Pancreas (tissue), 10 donors: ENCODE data around the gene CYTL1. TPM values are rescaled to one million over a fixed set of nuclear protein-coding genes. Genes with fewer than 3 reads are reported as not detected.

Experiments
- ATAC-seq, 4 donors: fragments of 200-7000 bp; cut with Tn5 transposase; one replicate each; pipeline versions ENCODE4 v1.8.0 to v1.9.1; 2020; ENCODE audit warnings: mild to moderate bottlenecking in 4 of 4, moderate library complexity in 4 of 4
- DNase-seq, 6 donors: peaks; one replicate each; pipeline ENCODE4 v3.0.0-alpha.2; 2020
- FAIRE-seq: peaks from 2 replicates; lab custom pipeline; 2012; peaks lifted over from hg19 to GRCh38; lab: Jason Lieb, UNC
- H3K27ac ChIP-seq, 4 donors: fragments of 200-600 bp; sonication (generic); 1 replicate in 3 of 4; 2 replicates in 1 of 4; pipeline versions ENCODE4 v1.5.0 to v1.8.0; 2020
- H3K27me3 ChIP-seq, 4 donors: fragments of 200-600 bp; one replicate each; pipeline ENCODE4 v1.8.0; 2021
- H3K36me3 ChIP-seq, 3 donors: fragments of 200-600 bp; sonication (generic) in 1 of 3; one replicate each; pipeline versions ENCODE4 v1.5.0 to v1.8.0; 2020 to 2021
- H3K4me1 ChIP-seq, 3 donors: fragments of 200-600 bp; one replicate each; pipeline ENCODE4 v1.8.0; 2021
- H3K4me3 ChIP-seq, 4 donors: fragments of 200-600 bp; sonication (generic) in 2 of 4; one replicate each; pipeline versions ENCODE4 v1.5.0 to v1.8.0; 2020 to 2021
- H3K9me3 ChIP-seq, 4 donors: fragments of 200-600 bp; one replicate each; pipeline ENCODE4 v1.8.0; 2021
- WGBS, 2 donors: extraction: QIAGEN DNeasy Blood & Tissue Kit; methylation state at CpG; one replicate each; pipeline ENCODE4 v1.1.7; 2013; 5-methylcytosine and 5-hydroxymethylcytosine counted together
- intact Hi-C, 3 donors: fragments of 100-400 bp; cut with DNase I; formaldehyde crosslinking; loops; one replicate each; pipeline versions ENCODE4 v1.11.1 to v1.14.2; 2022
- polyA plus RNA-seq, 2 donors: library from polyadenylated mRNA; stranded (reverse); fragments of 200-250 nt; gene quantifications; one replicate each; pipeline ENCODE4 v1.2.3, GENCODE V29; 2013
- total RNA-seq, 6 donors: library from RNA; stranded (reverse); fragmentation: NEBNext Ultra II Directional in 4 of 6; extraction: Animal tissue kit (Norgen Biotek cat#: 25700) in 4 of 6; gene quantifications; one replicate each; pipeline versions ENCODE4 v1.2.1 to v1.2.4, GENCODE V29; 2021 to 2023
- TF ChIP-seq, protein P1 (sequence below), 4 donors: fragments of 200-600 bp; sonication (generic) in 3 of 4; IDR thresholded peaks; one replicate each; pipeline versions ENCODE4 v1.5.0 to v1.8.0; 2021; ENCODE audit warnings: antibody characterized with exemption in 4 of 4
- donor health status: healthy with polysubstance abuse.
- donor health status: DM: no; HTN: no; CAD: no; lungs with moderate emphysema.
- donor health status: DM: no; HTN: no; CAD: no.
- donor health status: control.
- donor health status: control.
- donor health status: Bipolar disorder and iron deficiency.
- donor health status: DM: yes; HTN: yes; CAD: no.
- donor health status: DM: no; HTN: no; CAD: no.
- donor health status: DM: no; HTN: no; CAD: no.
- donor health status: DM: yes; HTN: yes; CAD: no.

CYTL1 gene
- total and polyA plus RNA-seq, 8 donors = 0.19 to 0.70 (median 0.29) TPM

DNA sequence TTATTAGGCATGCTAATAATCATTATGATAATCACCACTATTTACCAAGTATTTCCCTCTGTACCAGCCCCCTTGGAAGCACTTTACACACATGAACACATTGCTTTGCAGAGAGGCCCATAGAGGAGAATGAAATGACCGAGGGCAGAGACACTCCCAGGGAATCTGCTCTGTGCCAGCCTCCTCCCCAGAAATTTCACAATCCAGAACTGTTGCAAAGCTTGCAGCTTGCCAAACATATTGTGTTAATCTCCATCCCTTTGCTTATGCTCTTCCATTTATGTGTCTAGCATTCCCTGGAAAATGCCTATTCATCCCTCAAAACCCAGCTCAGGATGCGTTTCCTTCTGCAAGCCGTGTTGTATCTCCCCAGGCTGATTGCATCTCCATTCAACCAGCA, 37.8 kb downstream of the CYTL1 start:
- intact Hi-C loops = no loop called here
- Histone ChIP-seq H3K36me3 (no peaks in the 10 kb centered on the region), H3K27ac (no peak overlapping the region), H3K4me3 (no peak overlapping the region), H3K9me3 (no peaks in the 10 kb centered on the region), H3K4me1 (no peaks in the 10 kb centered on the region), H3K27me3 (no peaks in the 10 kb centered on the region)
- TF ChIP-seq, protein P1, sequence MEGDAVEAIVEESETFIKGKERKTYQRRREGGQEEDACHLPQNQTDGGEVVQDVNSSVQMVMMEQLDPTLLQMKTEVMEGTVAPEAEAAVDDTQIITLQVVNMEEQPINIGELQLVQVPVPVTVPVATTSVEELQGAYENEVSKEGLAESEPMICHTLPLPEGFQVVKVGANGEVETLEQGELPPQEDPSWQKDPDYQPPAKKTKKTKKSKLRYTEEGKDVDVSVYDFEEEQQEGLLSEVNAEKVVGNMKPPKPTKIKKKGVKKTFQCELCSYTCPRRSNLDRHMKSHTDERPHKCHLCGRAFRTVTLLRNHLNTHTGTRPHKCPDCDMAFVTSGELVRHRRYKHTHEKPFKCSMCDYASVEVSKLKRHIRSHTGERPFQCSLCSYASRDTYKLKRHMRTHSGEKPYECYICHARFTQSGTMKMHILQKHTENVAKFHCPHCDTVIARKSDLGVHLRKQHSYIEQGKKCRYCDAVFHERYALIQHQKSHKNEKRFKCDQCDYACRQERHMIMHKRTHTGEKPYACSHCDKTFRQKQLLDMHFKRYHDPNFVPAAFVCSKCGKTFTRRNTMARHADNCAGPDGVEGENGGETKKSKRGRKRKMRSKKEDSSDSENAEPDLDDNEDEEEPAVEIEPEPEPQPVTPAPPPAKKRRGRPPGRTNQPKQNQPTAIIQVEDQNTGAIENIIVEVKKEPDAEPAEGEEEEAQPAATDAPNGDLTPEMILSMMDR (IDR thresholded peaks at IDR 0.05) = no peak
- DNase-seq (no peak), FAIRE-seq (no peak), ATAC-seq (peak in 2 of 4 donors; percentile 39 to 46)
- 80 to 85% methylated on average over 3 of the region's 3 CpGs for WGBS, 2 donors

DNA sequence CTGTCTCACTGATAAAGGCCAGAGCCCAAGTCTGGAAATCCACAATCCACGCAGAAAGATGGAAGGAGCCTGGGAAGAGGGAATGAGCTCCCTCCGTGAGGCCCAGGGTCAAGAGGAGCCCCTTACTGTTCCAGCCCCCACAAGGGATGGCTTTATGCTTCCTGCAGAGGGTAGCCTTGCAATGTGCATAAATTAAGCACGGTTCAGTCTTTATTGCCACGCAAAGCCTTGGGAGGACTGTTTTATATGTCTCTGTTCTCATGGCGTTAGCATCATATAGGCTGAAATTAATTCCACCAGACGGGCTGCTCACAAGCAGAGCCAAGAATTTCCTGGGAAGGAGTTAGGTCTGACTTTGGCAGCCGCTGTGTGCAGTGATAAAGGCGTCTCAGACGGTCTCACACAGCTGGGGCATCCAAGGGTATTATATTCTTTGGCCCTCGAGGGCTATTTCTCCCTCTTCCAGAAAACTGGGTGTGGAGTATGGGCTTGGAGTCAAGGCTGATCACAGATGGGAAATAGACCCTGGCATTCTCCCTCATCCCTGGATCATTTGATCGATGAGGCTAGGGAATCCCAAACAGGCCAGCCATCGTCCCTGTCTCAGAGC, 38.5 kb downstream of the CYTL1 start:
- no peaks in the 10 kb centered on the region for H3K27me3 ChIP-seq
- H3K9me3 ChIP-seq = no peaks in the 10 kb centered on the region
- intact Hi-C loops = no loop called here
- FAIRE-seq = no peak
- no peak for ATAC-seq
- WGBS, 2 donors = 66 to 72% methylated on average over 12 of the region's 12 CpGs
- TF ChIP-seq, protein P1 (IDR thresholded peaks at IDR 0.05) = no peak
- no peak overlapping the region for H3K27ac ChIP-seq
- no peak for DNase-seq
- no peaks in the 10 kb centered on the region for H3K36me3 ChIP-seq
- no peaks in the 10 kb centered on the region for H3K4me1 ChIP-seq
- no peak overlapping the region for H3K4me3 ChIP-seq

DNA sequence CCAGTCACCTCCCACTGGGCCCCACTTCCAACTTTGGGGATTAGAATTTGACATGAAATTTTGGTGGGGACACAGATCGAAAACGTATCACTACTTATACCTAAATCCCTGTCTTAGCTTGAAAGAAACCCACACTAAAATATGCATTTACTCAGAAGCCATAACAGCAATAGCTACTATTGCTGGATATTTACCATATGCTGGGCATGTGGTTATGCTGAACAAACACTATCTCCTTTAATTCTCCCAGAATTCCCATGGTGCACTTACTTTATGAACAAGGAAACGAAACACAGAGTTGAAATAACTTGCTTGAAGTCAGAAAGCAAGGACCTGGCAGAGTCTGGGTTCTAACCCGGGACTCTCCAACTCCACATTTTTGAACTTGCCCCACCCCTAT, 39.3 kb downstream of the CYTL1 start:
- TF ChIP-seq, protein P1 (IDR thresholded peaks at IDR 0.05) = no peak
- H3K27ac ChIP-seq = no peak overlapping the region
- no peaks in the 10 kb centered on the region for H3K36me3 ChIP-seq
- FAIRE-seq = no peak
- H3K4me3 ChIP-seq = no peak overlapping the region
- H3K9me3 ChIP-seq = no peaks in the 10 kb centered on the region
- DNase-seq = no peak
- H3K27me3 ChIP-seq = no peaks in the 10 kb centered on the region
- no peaks in the 10 kb centered on the region for H3K4me1 ChIP-seq
- no peak for ATAC-seq
- intact Hi-C loops = no loop called here
- WGBS, 2 donors = 68 to 78% methylated on average over 4 of the region's 4 CpGs

DNA sequence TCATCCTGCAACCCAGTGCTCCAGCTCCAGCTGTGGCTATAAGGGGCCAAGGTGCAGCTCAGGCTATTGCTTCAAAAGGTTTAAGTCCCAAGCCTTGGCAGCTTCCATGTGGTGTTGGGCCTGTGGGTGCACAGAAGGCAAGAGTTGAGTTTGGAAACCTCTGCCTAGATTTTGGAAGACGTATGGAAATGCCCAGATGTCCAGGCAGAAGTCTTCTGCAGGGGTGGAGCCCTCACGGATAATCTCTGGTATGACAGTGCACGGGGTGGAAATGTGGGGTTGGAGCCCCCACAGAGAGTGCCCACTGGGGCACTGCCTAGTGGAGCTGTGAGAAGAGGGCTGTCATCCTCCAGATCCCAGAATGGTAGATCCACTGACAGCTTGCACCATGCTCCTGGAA, 44.5 kb downstream of the CYTL1 start:
- ATAC-seq (no peak), FAIRE-seq (no peak), DNase-seq (no peak)
- Histone ChIP-seq H3K27ac (no peak overlapping the region), H3K36me3 (no peaks in the 10 kb centered on the region), H3K9me3 (no peaks in the 10 kb centered on the region), H3K4me1 (no peaks in the 10 kb centered on the region), H3K27me3 (no peaks in the 10 kb centered on the region), H3K4me3 (no peak overlapping the region)
- intact Hi-C loops = no loop called here
- 74 to 78% methylated on average over 3 of the region's 3 CpGs for WGBS, 2 donors
- TF ChIP-seq, protein P1 (IDR thresholded peaks at IDR 0.05) = no peak

DNA sequence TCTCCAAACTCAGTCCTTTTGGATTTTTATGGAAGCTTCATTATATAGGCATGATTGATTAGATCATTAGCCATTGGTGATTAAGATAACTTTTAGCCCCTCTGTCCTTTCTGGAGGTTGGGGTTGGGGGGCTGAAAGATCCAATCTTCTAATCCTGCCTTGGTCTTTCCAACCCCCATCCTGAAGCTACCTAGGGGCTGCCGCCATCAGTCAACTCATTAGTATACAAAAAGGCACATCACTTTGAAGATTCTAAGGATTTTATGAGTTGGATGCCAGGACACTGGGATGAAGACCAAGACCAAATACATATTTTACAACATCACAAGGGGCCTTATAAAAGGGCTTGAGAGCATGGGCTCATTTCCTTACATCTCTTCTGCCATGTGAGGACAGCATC, 47.5 kb downstream of the CYTL1 start:
- H3K27ac ChIP-seq = no peak overlapping the region
- ATAC-seq (no peak), DNase-seq (no peak), FAIRE-seq (no peak)
- H3K4me3 ChIP-seq = no peak overlapping the region
- H3K36me3 ChIP-seq = no peaks in the 10 kb centered on the region
- no peaks in the 10 kb centered on the region for H3K9me3 ChIP-seq
- TF ChIP-seq, protein P1 (IDR thresholded peaks at IDR 0.05) = no peak
- intact Hi-C loops = no loop called here
- H3K27me3 ChIP-seq = no peaks in the 10 kb centered on the region
- 85 to 88% methylated on average over 1 of the region's 1 CpG for WGBS, 2 donors
- H3K4me1 ChIP-seq = no peaks in the 10 kb centered on the region
